ENCODE results near the gene TBC1D30. TPM values are rescaled to one million over a fixed set of nuclear protein-coding genes. Genes with fewer than 3 reads are reported as not detected.

TBC1D30 gene
- total and polyA plus RNA-seq, 4 donors = 0.46 to 2.2 (median 0.70) TPM

DNA sequence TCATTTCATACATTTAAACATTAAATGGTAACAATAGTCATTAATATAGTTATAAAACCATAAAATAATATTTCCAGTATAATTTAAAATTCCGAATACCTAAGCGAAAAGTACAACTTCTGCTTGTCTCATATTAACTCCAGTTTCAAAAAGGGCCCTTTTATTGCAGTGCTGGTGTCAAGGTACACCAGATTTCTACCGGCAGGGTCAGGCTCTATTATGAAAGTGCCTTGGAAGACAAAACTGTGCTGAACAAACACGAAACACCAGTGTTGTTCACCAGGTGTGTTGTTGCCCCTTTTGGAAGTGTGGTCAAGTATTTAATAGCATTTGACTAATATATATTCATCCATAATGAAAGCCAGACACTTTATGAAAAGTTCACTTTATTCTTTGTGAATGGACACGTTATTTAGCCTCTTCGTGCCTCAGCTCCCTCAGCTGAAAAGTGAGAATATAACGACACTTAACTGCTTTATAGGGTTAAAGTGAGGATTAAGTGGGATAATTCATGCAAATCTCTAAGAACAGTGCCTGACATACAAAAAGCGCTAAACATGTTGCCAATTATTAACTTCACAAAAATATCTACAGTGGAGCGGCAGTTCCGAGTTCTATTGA, 45.0 kb upstream of the TBC1D30 start (continued):
- TF ChIP-seq, protein P1, sequence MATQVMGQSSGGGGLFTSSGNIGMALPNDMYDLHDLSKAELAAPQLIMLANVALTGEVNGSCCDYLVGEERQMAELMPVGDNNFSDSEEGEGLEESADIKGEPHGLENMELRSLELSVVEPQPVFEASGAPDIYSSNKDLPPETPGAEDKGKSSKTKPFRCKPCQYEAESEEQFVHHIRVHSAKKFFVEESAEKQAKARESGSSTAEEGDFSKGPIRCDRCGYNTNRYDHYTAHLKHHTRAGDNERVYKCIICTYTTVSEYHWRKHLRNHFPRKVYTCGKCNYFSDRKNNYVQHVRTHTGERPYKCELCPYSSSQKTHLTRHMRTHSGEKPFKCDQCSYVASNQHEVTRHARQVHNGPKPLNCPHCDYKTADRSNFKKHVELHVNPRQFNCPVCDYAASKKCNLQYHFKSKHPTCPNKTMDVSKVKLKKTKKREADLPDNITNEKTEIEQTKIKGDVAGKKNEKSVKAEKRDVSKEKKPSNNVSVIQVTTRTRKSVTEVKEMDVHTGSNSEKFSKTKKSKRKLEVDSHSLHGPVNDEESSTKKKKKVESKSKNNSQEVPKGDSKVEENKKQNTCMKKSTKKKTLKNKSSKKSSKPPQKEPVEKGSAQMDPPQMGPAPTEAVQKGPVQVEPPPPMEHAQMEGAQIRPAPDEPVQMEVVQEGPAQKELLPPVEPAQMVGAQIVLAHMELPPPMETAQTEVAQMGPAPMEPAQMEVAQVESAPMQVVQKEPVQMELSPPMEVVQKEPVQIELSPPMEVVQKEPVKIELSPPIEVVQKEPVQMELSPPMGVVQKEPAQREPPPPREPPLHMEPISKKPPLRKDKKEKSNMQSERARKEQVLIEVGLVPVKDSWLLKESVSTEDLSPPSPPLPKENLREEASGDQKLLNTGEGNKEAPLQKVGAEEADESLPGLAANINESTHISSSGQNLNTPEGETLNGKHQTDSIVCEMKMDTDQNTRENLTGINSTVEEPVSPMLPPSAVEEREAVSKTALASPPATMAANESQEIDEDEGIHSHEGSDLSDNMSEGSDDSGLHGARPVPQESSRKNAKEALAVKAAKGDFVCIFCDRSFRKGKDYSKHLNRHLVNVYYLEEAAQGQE (IDR thresholded peaks at IDR 0.05) = no peak
- TF ChIP-seq NR2F2 (IDR thresholded peaks at IDR 0.05) (no peak), FOXA2 (IDR thresholded peaks at IDR 0.05) (no peak)
- TF ChIP-seq, protein P2, sequence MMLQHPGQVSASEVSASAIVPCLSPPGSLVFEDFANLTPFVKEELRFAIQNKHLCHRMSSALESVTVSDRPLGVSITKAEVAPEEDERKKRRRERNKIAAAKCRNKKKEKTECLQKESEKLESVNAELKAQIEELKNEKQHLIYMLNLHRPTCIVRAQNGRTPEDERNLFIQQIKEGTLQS (IDR thresholded peaks at IDR 0.05) = no peak

DNA sequence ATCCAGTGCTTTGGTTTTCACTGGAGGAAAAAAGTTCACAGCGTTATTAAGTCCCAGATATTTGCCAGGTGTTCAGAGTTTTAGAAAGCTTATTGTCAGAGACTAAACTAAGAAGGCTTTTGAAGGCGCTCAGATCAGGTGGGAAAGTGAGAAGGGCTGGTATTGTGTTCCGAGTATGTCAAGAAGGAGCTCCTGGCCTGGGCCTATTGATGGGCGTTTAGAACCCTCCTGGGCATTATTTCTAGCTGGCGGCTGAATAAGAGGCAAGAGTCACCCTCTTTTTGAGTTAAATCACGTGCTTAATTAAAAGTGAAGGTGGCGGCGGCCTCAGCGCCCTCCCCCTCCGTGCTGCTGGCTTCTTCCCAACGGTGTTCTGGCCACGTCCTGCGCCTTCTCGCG, 44.3 kb upstream of the TBC1D30 start:
- peak overlapping the region in 1 of 2 donors; percentile 45 for H3K27ac ChIP-seq (ENCODE audit: low read depth in 1 of 2, low read length in 2 of 2)

More for the DNA sequence above, 44.3 kb upstream of the TBC1D30 start:
- TF ChIP-seq FOXA2 (IDR thresholded peaks at IDR 0.05) = no peak
- no peak for TF ChIP-seq TAF1 (conservative IDR thresholded peaks at IDR 0.05)
- TF ChIP-seq GABPA (IDR thresholded peaks at IDR 0.05 in 1 of 2, conservative IDR thresholded peaks at IDR 0.05 in 1 of 2) = no peak
- TF ChIP-seq NR2F2 (IDR thresholded peaks at IDR 0.05) = no peak
- no peak for TF ChIP-seq JUND (IDR thresholded peaks at IDR 0.05)
- TF ChIP-seq, protein P3, sequence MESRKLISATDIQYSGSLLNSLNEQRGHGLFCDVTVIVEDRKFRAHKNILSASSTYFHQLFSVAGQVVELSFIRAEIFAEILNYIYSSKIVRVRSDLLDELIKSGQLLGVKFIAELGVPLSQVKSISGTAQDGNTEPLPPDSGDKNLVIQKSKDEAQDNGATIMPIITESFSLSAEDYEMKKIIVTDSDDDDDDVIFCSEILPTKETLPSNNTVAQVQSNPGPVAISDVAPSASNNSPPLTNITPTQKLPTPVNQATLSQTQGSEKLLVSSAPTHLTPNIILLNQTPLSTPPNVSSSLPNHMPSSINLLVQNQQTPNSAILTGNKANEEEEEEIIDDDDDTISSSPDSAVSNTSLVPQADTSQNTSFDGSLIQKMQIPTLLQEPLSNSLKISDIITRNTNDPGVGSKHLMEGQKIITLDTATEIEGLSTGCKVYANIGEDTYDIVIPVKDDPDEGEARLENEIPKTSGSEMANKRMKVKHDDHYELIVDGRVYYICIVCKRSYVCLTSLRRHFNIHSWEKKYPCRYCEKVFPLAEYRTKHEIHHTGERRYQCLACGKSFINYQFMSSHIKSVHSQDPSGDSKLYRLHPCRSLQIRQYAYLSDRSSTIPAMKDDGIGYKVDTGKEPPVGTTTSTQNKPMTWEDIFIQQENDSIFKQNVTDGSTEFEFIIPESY (IDR thresholded peaks at IDR 0.05) = no peak
- TF ChIP-seq, protein P4, sequence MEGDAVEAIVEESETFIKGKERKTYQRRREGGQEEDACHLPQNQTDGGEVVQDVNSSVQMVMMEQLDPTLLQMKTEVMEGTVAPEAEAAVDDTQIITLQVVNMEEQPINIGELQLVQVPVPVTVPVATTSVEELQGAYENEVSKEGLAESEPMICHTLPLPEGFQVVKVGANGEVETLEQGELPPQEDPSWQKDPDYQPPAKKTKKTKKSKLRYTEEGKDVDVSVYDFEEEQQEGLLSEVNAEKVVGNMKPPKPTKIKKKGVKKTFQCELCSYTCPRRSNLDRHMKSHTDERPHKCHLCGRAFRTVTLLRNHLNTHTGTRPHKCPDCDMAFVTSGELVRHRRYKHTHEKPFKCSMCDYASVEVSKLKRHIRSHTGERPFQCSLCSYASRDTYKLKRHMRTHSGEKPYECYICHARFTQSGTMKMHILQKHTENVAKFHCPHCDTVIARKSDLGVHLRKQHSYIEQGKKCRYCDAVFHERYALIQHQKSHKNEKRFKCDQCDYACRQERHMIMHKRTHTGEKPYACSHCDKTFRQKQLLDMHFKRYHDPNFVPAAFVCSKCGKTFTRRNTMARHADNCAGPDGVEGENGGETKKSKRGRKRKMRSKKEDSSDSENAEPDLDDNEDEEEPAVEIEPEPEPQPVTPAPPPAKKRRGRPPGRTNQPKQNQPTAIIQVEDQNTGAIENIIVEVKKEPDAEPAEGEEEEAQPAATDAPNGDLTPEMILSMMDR (IDR thresholded peaks at IDR 0.05; ENCODE audit: low read depth, low read length, missing input control) = no peak
- no peak for TF ChIP-seq SP1 (IDR thresholded peaks at IDR 0.05)
- no peak for TF ChIP-seq HNF4A (conservative IDR thresholded peaks at IDR 0.05)
- no peak for TF ChIP-seq HNF4G (IDR thresholded peaks at IDR 0.05)
- no peak for TF ChIP-seq RXRA (IDR thresholded peaks at IDR 0.05)
- TF ChIP-seq, protein P2 (IDR thresholded peaks at IDR 0.05) = no peak
- no peak for TF ChIP-seq EGR1 (IDR thresholded peaks at IDR 0.05; ENCODE audit: low read depth in 2 of 2)
- TF ChIP-seq, protein P1 (IDR thresholded peaks at IDR 0.05) = no peak
- TF ChIP-seq FOXA1 (IDR thresholded peaks at IDR 0.05) = no peak
- TF ChIP-seq, protein P5, sequence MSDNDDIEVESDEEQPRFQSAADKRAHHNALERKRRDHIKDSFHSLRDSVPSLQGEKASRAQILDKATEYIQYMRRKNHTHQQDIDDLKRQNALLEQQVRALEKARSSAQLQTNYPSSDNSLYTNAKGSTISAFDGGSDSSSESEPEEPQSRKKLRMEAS (IDR thresholded peaks at IDR 0.05) = no peak
- peak overlapping the region; percentile 62 to 71 (median 63) for H3K4me3 ChIP-seq (ENCODE audit: low read depth in 1 of 3, low read length in 3 of 3)
- peak overlapping the region in 1 of 2 donors; percentile 16 for H3K9ac ChIP-seq (ENCODE audit: low read depth in 1 of 2, low read length in 2 of 2)
- 21% methylated on average over 15 of the region's 15 CpGs for WGBS
- peaks cover 6 to 12% (median 10%) of the 10 kb centered on the region in 4 donors for H3K4me1 ChIP-seq (ENCODE audit: control insufficient read depth in 4 of 4, insufficient read depth in 4 of 4, low read length in 3 of 4)
- no peaks in the 10 kb centered on the region for H3K27me3 ChIP-seq (ENCODE audit: control insufficient read depth in 4 of 4, insufficient read depth in 4 of 4, low read length in 3 of 4)
- no peak for DNase-seq (ENCODE audit: low spot score)
- H3K9me3 ChIP-seq (ENCODE audit: control insufficient read depth in 4 of 4, low read length in 3 of 4) = peaks cover 0 to 3% (median 0%) of the 10 kb centered on the region in 4 donors
- H3K36me3 ChIP-seq (ENCODE audit: control insufficient read depth in 4 of 4, insufficient read depth in 3 of 4, low read depth in 1 of 4, low read length in 3 of 4) = no peaks in the 10 kb centered on the region
